Measurements from ENCODE around the gene ADAM22.
"Not testable (repeated sequence)": the region's sequence is repeated elsewhere in the genome, so short reads cannot be mapped to it uniquely, and the experiment has no call there.

Gene ADAM22

DNA sequence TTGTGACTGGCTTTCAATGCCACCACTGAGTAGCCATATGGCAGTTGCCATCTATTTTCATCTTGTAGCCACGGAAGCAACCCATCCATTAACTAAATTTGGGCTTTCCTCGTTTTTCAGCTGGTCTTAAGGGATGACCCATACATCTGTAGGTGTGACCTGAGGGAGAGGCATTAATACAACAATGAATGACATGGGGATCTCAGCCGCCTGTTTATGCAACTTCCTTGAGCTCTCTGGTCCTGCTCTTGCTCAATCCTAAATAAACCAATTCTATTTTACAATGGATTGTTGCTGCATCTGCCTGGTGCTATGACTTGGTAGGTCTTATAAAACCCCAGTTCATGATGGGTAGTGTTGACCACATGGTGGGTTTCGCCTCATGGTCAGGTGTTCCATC is 21.9 kb upstream of the ADAM22 start:
- TF ChIP-seq, protein P1, sequence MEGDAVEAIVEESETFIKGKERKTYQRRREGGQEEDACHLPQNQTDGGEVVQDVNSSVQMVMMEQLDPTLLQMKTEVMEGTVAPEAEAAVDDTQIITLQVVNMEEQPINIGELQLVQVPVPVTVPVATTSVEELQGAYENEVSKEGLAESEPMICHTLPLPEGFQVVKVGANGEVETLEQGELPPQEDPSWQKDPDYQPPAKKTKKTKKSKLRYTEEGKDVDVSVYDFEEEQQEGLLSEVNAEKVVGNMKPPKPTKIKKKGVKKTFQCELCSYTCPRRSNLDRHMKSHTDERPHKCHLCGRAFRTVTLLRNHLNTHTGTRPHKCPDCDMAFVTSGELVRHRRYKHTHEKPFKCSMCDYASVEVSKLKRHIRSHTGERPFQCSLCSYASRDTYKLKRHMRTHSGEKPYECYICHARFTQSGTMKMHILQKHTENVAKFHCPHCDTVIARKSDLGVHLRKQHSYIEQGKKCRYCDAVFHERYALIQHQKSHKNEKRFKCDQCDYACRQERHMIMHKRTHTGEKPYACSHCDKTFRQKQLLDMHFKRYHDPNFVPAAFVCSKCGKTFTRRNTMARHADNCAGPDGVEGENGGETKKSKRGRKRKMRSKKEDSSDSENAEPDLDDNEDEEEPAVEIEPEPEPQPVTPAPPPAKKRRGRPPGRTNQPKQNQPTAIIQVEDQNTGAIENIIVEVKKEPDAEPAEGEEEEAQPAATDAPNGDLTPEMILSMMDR (IDR thresholded peaks at IDR 0.05; ENCODE audit: low read depth, low read length): no peak
- no peak for DNase-seq (ENCODE audit: low read depth, low spot score)
- no peak overlapping the region for H3K4me3 ChIP-seq (ENCODE audit: low read depth, low read length)
- in situ Hi-C loops (cut with HindIII; ENCODE audit: low sequenced_read_pairs): no loop called here

DNA sequence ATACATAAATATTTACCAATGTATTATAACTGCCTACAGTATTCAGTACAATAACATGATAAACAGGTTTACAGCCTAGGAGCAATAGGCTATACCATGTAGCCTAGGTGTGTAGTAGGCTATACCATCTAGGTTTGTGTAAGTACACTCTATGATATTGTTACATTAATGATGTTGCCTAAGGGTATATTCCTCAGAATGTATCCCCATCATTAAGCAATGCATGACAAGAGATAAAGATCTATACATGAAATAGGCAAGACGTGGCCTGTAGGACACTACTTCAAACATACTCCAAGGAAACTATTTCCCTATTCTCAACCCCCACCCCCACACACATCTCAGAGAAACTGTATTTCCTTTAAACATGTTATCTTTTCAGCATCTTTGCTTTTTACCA is 15.3 kb upstream of the ADAM22 start:
- TF ChIP-seq, protein P1 (IDR thresholded peaks at IDR 0.05; ENCODE audit: low read depth, low read length): no peak
- H3K4me3 ChIP-seq (ENCODE audit: low read depth, low read length): no peak overlapping the region
- no peak for DNase-seq (ENCODE audit: low read depth, low spot score)
- in situ Hi-C loops (cut with HindIII; ENCODE audit: low sequenced_read_pairs): no loop called here

DNA sequence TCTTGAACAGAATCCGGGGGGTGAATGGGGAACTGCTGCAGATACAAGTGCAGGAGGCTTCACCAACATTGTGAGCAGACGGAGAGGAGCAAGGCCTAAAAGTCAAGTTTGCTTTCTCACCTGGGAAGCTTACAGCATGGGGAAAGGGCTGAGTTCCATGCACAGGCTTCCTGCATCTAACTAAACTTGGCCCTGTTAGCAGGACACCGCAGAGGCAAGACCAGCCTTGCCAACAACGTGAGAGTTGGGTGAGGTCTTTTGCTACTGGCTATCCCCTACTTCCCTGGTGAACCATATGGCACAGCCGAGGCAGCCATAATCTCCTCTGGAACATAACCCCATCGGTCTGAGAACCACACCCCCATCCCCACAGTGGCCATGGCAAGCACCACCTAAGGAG is 14.2 kb upstream of the ADAM22 start:
- no peak for DNase-seq (ENCODE audit: low read depth, low spot score)
- TF ChIP-seq, protein P1 (IDR thresholded peaks at IDR 0.05; ENCODE audit: low read depth, low read length): no peak
- in situ Hi-C loops (cut with HindIII; ENCODE audit: low sequenced_read_pairs): no loop called here
- no peak overlapping the region for H3K4me3 ChIP-seq (ENCODE audit: low read depth, low read length)

DNA sequence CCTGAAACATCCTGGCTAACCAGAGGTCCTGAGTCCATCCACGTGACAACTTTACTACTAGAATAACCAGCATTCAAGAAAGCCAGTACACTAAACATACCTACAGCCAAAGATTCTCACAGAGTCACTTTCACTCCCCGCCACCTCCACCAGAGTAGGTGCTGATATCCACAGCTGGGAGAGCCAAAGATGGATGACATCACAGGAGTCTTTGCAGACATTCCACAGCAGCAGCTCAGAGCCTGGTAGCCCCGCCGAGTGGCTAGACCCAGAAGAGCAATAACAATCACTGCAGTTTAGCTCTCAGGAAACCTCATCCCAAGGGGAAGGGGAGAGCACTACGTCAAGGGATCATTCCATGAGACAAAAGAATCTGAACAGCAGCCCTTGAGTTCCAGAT is 13.5 kb upstream of the ADAM22 start:
- TF ChIP-seq, protein P1 (IDR thresholded peaks at IDR 0.05; ENCODE audit: low read depth, low read length): no peak
- peak; percentile 19 for DNase-seq (ENCODE audit: low read depth, low spot score)
- in situ Hi-C loops (cut with HindIII; ENCODE audit: low sequenced_read_pairs): no loop called here
- no peak overlapping the region for H3K4me3 ChIP-seq (ENCODE audit: low read depth, low read length)

DNA sequence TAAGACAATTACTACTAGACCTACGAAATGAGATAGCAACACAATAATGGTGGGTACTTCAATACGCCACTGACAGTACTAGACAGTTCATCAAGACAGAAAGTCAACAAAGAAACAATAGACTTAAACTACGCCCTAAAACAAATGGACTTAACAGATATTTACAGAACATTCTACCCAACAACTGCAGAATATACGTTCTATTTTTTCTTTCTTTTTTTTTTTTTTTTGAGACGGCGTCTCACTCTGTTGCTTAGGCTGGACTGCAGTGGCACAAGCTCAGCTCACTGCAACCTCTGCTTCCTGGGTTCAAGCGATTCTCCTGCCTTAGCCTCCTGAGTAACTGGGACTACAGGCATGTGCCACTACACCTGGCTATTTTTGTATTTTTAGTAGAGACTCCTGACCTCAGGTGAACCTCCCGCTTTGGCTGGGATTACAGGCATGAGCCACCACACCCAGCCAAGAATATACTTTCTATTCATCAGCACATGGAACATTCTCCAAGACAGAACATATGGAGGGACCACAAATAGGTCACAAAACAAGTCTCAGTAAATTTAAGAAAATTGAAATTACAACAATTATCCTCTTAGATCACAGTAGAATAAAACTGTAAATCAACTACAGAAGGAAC is 11.2 kb upstream of the ADAM22 start:
- H3K4me3 ChIP-seq (ENCODE audit: low read depth, low read length); in situ Hi-C loops (cut with HindIII; ENCODE audit: low sequenced_read_pairs); DNase-seq (ENCODE audit: low read depth, low spot score): not testable (repeated sequence)

DNA sequence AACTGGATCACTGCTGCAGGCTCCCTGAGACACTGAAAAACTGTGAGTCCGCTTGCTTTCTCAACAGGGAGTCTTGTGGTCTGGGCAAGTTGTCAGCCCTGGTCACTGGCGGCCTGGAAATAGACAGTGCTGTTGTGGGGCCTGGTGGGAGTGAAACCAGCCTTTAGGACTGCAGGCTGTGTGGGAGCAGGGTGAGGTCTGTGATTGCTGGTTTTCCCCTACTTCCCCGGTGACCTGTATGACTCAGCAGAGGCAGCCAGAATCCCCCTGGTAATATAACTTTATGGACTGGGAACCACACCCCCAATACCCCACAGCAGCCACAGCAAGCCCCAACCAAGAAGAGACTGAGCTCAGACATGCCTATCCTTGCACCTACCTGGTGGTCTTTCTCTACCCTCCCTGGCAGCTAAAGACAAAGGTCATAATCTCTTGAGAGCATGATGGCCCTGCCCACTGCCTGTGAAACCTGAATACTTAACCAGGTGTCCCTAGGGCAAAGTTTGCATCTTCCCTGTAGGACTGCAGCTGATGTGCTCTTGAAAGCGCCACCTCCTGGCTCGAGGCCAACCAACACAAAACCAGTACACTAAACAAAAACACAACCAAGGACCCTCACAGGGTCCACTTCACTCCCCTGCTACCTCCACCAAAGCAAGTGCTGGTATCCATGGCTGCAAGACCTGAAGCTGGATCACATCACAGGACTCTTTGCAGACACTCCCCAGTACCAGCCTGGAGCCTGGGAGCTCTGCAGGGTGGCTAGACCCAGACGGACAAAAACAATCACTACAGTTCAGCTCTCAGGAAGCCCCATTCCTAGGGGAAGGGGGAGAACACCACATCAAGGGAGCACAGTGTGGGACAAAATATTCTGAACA is 7.2 kb upstream of the ADAM22 start:
- in situ Hi-C loops (cut with HindIII; ENCODE audit: low sequenced_read_pairs): no loop called here
- TF ChIP-seq, protein P1 (IDR thresholded peaks at IDR 0.05; ENCODE audit: low read depth, low read length): no peak
- DNase-seq (ENCODE audit: low read depth, low spot score): peak; percentile 92
- H3K4me3 ChIP-seq (ENCODE audit: low read depth, low read length): no peak overlapping the region

DNA sequence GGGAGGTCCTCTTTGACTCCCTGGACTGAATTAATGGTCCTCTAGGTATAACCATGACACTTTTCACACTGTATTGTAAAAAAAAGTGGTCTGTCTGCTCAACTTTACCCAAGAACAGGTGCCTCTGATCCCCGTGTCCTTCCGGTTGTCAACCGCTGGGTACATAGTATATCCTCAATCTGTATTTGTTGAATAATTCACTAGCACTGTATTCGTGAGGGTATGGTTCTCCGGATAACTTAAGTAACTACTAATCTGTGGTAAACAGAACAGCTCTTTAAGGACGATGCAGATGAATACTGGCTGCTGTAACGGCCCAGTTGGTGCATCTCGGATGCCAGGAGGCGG is 472 bp upstream of the ADAM22 start:
- TF ChIP-seq, protein P1 (IDR thresholded peaks at IDR 0.05; ENCODE audit: low read depth, low read length): no peak
- H3K4me3 ChIP-seq (ENCODE audit: low read depth, low read length): peak overlapping the region; percentile 70
- in situ Hi-C loops (cut with HindIII; ENCODE audit: low sequenced_read_pairs): no loop called here
- DNase-seq (ENCODE audit: low read depth, low spot score): no peak
